ENCODE results near the gene SNAPC4.
"Not testable (repeated sequence)": the region's sequence is repeated elsewhere in the genome, so short reads cannot be mapped to it uniquely, and the experiment has no call there.

Gene SNAPC4

GRCh38 chr9:136407061-136407460 is 7.1 kb upstream of the SNAPC4 start:
- not testable (repeated sequence) for H3K9me3 ChIP-seq (ENCODE audit: insufficient read depth, low read depth, low read length); H3K4me1 ChIP-seq (ENCODE audit: insufficient read depth, low read length); H3K27me3 ChIP-seq (ENCODE audit: insufficient read depth, low read length); H3K9ac ChIP-seq (ENCODE audit: low read depth, low read length); H3K27ac ChIP-seq (ENCODE audit: low read depth, low read length); H3K4me3 ChIP-seq (ENCODE audit: low read length)
- H3K36me3 ChIP-seq (ENCODE audit: insufficient read depth, low read length) = peaks cover 64% of the 10 kb centered on the region
- WGBS = 97% methylated on average over 28 of the region's 28 CpGs

DNA sequence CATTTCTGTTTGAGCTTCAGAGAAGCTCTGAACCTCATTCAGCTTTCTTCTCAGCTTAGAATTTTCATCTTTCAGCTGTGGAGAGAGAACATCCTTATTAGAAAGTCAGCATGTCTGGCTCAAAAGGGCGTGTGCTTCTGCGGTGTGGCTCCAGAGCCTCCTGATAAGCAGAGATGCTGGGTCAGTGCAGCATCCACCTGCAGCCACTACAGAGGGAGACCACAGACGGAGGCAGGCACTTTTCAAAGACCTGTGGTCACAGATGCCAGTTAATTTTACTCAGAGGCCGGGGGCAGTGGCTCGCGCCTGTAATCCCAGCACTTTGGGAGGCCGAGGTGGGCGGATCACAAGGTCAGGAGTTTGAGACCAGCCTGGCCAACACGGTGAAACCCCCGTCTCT is 5.9 kb upstream of the SNAPC4 start:
- not testable (repeated sequence) for H3K4me1 ChIP-seq (ENCODE audit: insufficient read depth, low read length); H3K9ac ChIP-seq (ENCODE audit: low read depth, low read length); H3K4me3 ChIP-seq (ENCODE audit: low read length); H3K27me3 ChIP-seq (ENCODE audit: insufficient read depth, low read length); H3K9me3 ChIP-seq (ENCODE audit: insufficient read depth, low read depth, low read length); H3K27ac ChIP-seq (ENCODE audit: low read depth, low read length)
- H3K36me3 ChIP-seq (ENCODE audit: insufficient read depth, low read length) = peaks cover 67% of the 10 kb centered on the region
- 96% methylated on average over 10 of the region's 10 CpGs for WGBS

GRCh38 chr9:136405481-136405880 is 5.5 kb upstream of the SNAPC4 start:
- Histone ChIP-seq H3K36me3 (ENCODE audit: insufficient read depth, low read length) (peaks cover 67% of the 10 kb centered on the region), H3K9me3 (ENCODE audit: insufficient read depth, low read depth, low read length) (no peaks in the 10 kb centered on the region), H3K9ac (ENCODE audit: low read depth, low read length) (no peak overlapping the region), H3K27ac (ENCODE audit: low read depth, low read length) (no peak overlapping the region), H3K4me3 (ENCODE audit: low read length) (no peak overlapping the region), H3K27me3 (ENCODE audit: insufficient read depth, low read length) (no peaks in the 10 kb centered on the region), H3K4me1 (ENCODE audit: insufficient read depth, low read length) (no peaks in the 10 kb centered on the region)
- 96% methylated on average over 6 of the region's 7 CpGs for WGBS

DNA sequence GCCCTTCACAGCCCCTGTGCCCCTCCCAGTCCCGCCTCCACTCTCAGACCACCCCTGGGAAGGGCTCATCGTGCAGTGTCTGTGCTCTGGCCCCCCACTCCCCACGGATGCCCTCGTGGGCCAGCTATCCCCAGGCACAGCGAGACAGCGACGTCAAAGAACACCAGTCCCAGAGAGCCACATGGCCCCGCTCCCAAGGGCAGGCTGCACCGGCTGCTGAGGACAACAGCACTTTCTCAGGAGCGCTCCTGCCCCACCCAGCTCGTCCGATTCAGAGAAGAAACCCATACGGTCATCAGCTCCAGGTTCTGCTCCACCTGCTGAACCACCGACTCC is 4.8 kb upstream of the SNAPC4 start:
- Histone ChIP-seq H3K9me3 (ENCODE audit: insufficient read depth, low read depth, low read length) (no peaks in the 10 kb centered on the region), H3K9ac (ENCODE audit: low read depth, low read length) (no peak overlapping the region), H3K27me3 (ENCODE audit: insufficient read depth, low read length) (no peaks in the 10 kb centered on the region), H3K27ac (ENCODE audit: low read depth, low read length) (no peak overlapping the region), H3K4me1 (ENCODE audit: insufficient read depth, low read length) (no peaks in the 10 kb centered on the region), H3K4me3 (ENCODE audit: low read length) (no peak overlapping the region), H3K36me3 (ENCODE audit: insufficient read depth, low read length) (peaks cover 67% of the 10 kb centered on the region)
- 95% methylated on average over 14 of the region's 14 CpGs for WGBS

DNA sequence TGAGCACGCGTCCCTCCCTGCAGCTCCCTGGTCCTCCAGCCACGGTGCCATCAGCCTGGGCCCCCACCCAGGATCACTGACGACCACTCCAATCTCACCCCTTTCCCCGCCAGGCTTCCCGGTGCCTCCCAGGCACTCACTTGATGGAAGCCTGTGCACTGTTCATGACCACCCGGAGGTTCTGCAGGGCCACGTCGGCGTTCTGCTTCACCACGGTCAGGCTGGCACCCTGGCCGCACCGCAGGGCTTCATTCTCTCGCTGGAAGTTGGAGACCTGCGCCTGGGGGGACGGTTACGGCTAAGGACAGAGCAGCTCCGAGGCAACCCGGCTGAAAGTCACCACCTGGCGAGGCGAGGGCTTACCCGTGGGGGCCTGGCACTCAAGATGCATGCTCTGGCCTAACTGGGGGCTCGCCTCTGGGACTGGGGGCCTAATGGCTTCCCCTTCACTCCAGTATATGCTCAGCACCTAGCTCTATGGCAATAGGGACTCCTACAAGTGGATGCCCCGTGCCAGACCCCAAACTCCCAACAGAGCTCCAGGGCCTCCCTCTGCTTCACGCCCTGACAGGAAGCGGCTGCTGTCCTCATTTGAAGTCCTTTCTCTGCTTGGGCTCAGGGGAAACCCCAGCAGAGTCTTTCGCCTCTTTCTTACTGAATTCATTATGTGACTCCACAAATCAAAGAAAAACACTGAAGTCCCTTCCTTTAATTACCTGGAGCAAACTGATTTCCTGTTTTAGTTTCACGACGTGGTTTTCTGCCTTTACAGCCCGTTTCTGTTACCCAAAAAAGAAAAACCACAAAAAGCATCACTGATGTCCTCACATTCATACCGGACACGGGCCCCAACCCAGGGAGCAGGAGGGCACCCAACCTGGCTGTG is 4.2 kb upstream of the SNAPC4 start:
- peaks cover 67% of the 10 kb centered on the region for H3K36me3 ChIP-seq (ENCODE audit: insufficient read depth, low read length)
- H3K4me3 ChIP-seq (ENCODE audit: low read length) = no peak overlapping the region
- no peaks in the 10 kb centered on the region for H3K9me3 ChIP-seq (ENCODE audit: insufficient read depth, low read depth, low read length)
- WGBS = 96% methylated on average over 32 of the region's 32 CpGs
- no peaks in the 10 kb centered on the region for H3K4me1 ChIP-seq (ENCODE audit: insufficient read depth, low read length)
- H3K27me3 ChIP-seq (ENCODE audit: insufficient read depth, low read length) = no peaks in the 10 kb centered on the region
- H3K9ac ChIP-seq (ENCODE audit: low read depth, low read length) = no peak overlapping the region
- H3K27ac ChIP-seq (ENCODE audit: low read depth, low read length) = no peak overlapping the region

DNA sequence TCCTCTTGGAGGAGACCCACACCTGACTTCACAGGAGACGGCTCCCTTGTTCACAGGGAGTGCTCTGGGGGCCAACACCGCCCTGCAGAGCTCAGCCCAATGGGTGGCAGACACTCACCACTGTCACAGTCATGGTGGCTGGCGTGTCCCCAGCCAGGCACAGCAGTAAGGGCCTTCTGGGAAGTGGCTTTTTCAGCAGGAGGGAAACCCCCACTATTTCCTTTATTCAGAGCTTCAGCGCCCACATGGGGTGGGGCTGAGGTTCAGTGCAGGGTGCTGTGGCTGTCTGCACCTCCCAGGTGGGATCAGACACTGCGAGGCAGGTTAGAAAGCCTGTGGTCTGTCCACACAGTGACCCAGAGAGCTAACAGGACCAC is 3.6 kb upstream of the SNAPC4 start:
- Histone ChIP-seq H3K9ac (ENCODE audit: low read depth, low read length) (no peak overlapping the region), H3K9me3 (ENCODE audit: insufficient read depth, low read depth, low read length) (no peaks in the 10 kb centered on the region), H3K4me3 (ENCODE audit: low read length) (no peak overlapping the region), H3K4me1 (ENCODE audit: insufficient read depth, low read length) (no peaks in the 10 kb centered on the region), H3K27ac (ENCODE audit: low read depth, low read length) (no peak overlapping the region), H3K36me3 (ENCODE audit: insufficient read depth, low read length) (peaks cover 63% of the 10 kb centered on the region), H3K27me3 (ENCODE audit: insufficient read depth, low read length) (no peaks in the 10 kb centered on the region)
- WGBS = 95% methylated on average over 5 of the region's 5 CpGs

DNA sequence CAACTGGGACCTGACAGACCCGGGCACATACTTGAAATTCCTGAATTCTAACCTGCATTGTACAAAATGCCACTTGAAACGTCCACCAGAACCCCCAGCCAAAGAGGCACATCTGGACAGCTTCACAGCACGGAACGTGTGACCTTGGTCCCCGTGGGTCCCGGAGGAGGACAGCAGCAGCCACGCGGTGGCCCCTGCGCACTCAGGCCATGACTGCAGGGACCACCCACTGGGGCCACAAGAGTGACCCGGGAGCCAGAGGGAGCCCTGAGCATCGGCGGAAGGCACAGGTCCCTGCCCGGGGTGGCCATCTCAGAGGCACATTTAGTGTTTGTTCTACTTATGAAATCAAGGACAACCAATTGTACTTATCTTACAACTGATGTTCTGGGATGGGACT is 2.1 kb upstream of the SNAPC4 start:
- Histone ChIP-seq H3K27ac (ENCODE audit: low read depth, low read length) (no peak overlapping the region), H3K36me3 (ENCODE audit: insufficient read depth, low read length) (peaks cover 63% of the 10 kb centered on the region)
- 93% methylated on average over 13 of the region's 13 CpGs for WGBS

DNA sequence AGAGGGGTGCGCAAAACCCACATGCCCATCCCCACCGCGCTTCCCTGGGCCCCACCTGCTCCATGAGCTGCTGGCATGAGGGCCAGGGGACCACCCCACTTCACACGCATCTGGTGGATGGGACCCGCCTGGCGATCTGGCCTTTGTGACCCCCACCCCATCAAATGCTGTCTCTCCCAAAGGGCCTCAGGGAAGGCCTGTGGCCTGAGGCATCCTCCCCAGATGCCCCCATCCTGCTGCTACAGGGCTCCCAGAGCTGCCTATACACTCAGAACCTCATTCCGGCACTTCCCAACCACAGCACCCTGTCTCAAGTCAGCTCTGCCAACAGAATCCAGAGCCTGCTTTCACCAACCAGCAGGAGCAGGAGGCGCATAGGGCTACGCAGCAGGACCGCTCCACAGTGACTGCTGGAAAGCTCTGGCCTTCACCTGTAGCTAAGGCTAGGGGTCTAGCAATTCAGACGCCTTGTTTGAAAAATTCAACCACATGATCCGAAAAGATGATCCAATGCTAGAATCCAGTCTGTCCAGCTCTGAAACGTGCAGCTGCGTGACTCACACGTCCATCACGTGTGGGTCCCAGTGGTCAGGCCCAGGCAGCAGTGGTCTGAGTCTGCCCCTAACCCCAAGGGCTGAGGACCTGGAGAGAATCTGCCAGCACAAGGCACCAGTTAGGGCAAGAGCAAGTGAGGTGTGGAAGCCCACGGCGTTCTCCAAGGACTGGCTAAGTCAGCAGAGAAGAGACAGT is 1.4 kb upstream of the SNAPC4 start:
- no peaks in the 10 kb centered on the region for H3K9me3 ChIP-seq (ENCODE audit: insufficient read depth, low read depth, low read length)
- H3K4me3 ChIP-seq (ENCODE audit: low read length) = no peak overlapping the region
- WGBS = 96% methylated on average over 18 of the region's 18 CpGs
- H3K4me1 ChIP-seq (ENCODE audit: insufficient read depth, low read length) = no peaks in the 10 kb centered on the region
- H3K36me3 ChIP-seq (ENCODE audit: insufficient read depth, low read length) = peaks cover 64% of the 10 kb centered on the region
- no peak overlapping the region for H3K9ac ChIP-seq (ENCODE audit: low read depth, low read length)
- no peaks in the 10 kb centered on the region for H3K27me3 ChIP-seq (ENCODE audit: insufficient read depth, low read length)
- H3K27ac ChIP-seq (ENCODE audit: low read depth, low read length) = no peak overlapping the region; the same call in 1 of the 2 replicates

More for the DNA sequence above, 2.1 kb upstream of the SNAPC4 start:
- no peak overlapping the region for H3K9ac ChIP-seq (ENCODE audit: low read depth, low read length)
- H3K4me3 ChIP-seq (ENCODE audit: low read length) = no peak overlapping the region
- H3K27me3 ChIP-seq (ENCODE audit: insufficient read depth, low read length) = no peaks in the 10 kb centered on the region
- no peaks in the 10 kb centered on the region for H3K4me1 ChIP-seq (ENCODE audit: insufficient read depth, low read length)
- H3K9me3 ChIP-seq (ENCODE audit: insufficient read depth, low read depth, low read length) = no peaks in the 10 kb centered on the region

GRCh38 chr9:136399176-136400037 is 563 bp downstream of the SNAPC4 start:
- whole genome bisulfite sequencing = 3% methylated on average over 67 of the region's 67 CpGs

DNA sequence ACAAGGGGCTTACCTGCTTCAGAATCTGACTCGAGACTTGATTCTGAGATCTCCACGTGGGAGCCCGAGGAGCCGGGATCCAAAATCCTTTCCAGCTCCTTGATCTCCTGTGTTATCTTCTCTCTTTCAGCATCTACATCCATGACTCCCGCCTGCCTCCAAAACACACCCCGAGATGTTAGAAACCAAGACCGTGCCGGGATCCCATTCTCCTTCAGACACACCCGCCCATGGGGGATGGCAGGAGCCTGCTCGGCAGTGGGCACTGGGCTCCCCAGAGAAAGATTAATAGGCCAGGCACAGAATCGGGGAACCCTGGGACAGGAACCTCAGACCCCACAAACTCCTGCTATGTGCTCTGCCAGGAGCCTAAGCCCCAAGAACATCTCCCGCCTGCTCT is 1.7 kb downstream of the SNAPC4 start:
- H3K4me1 ChIP-seq (ENCODE audit: insufficient read depth, low read length) = no peaks in the 10 kb centered on the region
- H3K27ac ChIP-seq (ENCODE audit: low read depth, low read length) = no peak overlapping the region; the same call in 1 of the 2 replicates
- H3K27me3 ChIP-seq (ENCODE audit: insufficient read depth, low read length) = no peaks in the 10 kb centered on the region
- WGBS = 94% methylated on average over 12 of the region's 12 CpGs
- peaks cover 65% of the 10 kb centered on the region for H3K36me3 ChIP-seq (ENCODE audit: insufficient read depth, low read length)
- peak overlapping the region; percentile 99 for H3K4me3 ChIP-seq (ENCODE audit: low read length)
- H3K9me3 ChIP-seq (ENCODE audit: insufficient read depth, low read depth, low read length) = no peaks in the 10 kb centered on the region
- no peak overlapping the region for H3K9ac ChIP-seq (ENCODE audit: low read depth, low read length)

More at GRCh38 chr9:136399176-136400037, 563 bp downstream of the SNAPC4 start:
- Histone ChIP-seq H3K4me1 (ENCODE audit: insufficient read depth, low read length) (no peaks in the 10 kb centered on the region), H3K9me3 (ENCODE audit: insufficient read depth, low read depth, low read length) (no peaks in the 10 kb centered on the region), H3K27me3 (ENCODE audit: insufficient read depth, low read length) (no peaks in the 10 kb centered on the region), H3K9ac (ENCODE audit: low read depth, low read length) (peak overlapping the region; percentile 91), H3K27ac (ENCODE audit: low read depth, low read length) (peak overlapping the region; percentile 38), H3K4me3 (ENCODE audit: low read length) (peak overlapping the region; percentile 99), H3K36me3 (ENCODE audit: insufficient read depth, low read length) (peaks cover 65% of the 10 kb centered on the region)

- no peaks in the 10 kb centered on the region for H3K27me3 ChIP-seq (ENCODE audit: insufficient read depth, low read length)
- no peak overlapping the region for H3K9ac ChIP-seq (ENCODE audit: low read depth, low read length)
- H3K4me3 ChIP-seq (ENCODE audit: low read length) = no peak overlapping the region
- peaks cover 70% of the 10 kb centered on the region for H3K36me3 ChIP-seq (ENCODE audit: insufficient read depth, low read length)
- H3K4me1 ChIP-seq (ENCODE audit: insufficient read depth, low read length) = no peaks in the 10 kb centered on the region
- no peak overlapping the region for H3K27ac ChIP-seq (ENCODE audit: low read depth, low read length)
- 81% methylated on average over 6 of the region's 6 CpGs for WGBS
- H3K9me3 ChIP-seq (ENCODE audit: insufficient read depth, low read depth, low read length) = no peaks in the 10 kb centered on the region
These were observed 2.3 kb downstream of the SNAPC4 start for GRCh38 chr9:136397643-136398042.
